Endometrial microvascular endothelial cells (primary cell): ENCODE results near the gene AP3S1. TPM values are rescaled to one million over a fixed set of nuclear protein-coding genes. Genes with fewer than 3 reads are reported as not detected.
"Not testable (repeated sequence)": the region's sequence is repeated elsewhere in the genome, so short reads cannot be mapped to it uniquely, and the experiment has no call there.

Experiments
- in situ Hi-C: cut with HindIII; loops from 2 replicates; pipeline ENCODE4 v1.10.0; 2017; ENCODE audit warnings: low sequenced_read_pairs, low pct_unique_long_range_greater_than_20kb; ENCODE audit errors: inconsistent ontology term
- total RNA-seq: library from RNA; depleted of rRNA; stranded (reverse); fragments of >200 nt; gene quantifications from one replicate; pipeline ENCODE4 v1.2.3, GENCODE V29; 2015; ENCODE audit errors: inconsistent ontology term

AP3S1 gene
- 47.9 TPM for total RNA-seq

DNA sequence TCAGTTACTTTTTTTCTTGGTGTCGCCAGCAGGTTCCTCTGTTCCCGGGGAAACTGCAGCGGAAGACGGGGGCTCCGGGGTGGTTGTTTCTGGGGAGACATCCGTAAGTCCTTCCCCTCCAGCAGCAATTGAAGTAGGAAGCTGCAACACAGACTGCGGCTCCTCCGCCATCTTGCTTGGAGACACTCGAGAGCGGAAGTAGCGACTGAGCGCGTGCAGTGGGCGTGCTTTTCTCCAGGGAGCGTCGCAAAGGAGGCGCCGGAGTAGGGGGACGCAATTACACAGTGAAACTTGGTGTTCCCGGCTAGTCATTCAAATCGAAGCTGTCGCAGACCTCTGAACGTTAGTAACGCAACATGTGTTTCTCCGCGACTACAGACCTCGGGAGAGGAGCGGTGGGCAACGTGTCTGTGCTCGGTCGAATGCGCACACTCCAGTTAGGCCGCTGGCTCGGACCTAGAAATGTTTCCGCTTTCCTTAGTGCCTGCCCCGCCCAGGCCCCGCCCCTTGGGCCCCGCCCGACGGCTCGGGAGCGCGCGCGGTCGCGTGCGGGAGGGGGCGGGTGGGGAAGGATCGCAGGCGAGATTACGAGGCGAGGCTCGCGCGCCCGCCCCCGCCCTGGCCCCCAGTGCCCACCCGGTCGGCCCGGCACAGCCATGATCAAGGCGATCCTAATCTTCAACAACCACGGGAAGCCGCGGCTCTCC is at the start of gene AP3S1, which contains the start of gene ATG12:
Gene AP3S1 (plus strand): TSS at position 554 of the 707 bp plus-strand sequence. CDS start 103 bp downstream, at position 657.
Gene ATG12 (minus strand): TSS at position 184 of the 707 bp plus-strand sequence. CDS start 13 bp downstream, at position 171.
- in situ Hi-C loops, result no loop called here

DNA sequence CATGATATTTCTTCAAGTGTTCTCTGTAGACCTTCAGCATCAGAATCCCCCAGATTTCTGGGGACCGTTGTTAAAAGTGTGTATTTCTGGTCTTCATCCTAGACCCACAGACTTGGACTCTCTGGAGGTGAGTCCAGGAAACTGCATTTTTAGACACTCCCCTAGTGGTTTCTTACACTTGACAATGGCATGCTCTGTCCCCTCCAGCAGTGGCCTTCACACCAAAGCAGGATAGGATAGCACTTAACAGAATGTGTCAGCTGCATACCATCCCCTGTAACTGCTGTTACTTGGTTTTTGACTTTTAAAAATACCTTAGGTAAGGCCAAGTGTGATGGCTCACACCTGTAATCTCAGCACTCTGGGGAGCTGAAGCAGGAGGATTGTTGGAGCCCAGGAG is 46.0 kb upstream of the AP3S1 start:
- in situ Hi-C loops, result no loop called here

DNA sequence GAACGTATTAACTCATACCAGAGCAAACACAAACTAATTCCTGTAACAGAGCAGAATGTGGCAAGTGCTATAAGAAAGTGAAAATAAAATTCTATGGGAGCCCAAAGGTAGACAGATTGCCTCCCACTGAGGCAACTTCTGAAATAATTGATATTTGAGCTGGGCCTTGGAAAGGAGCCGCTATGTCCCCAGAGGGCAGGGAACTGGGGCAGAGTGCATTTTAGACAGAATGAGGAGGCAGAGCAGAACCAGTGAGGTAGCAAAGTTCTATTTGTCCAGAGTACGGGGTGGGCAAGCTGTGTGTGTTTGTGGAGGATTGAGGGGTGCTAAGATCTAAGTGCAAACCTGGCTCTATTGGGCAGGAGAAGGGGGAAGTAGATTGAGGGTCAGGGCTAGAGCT is 45.1 kb upstream of the AP3S1 start:
- in situ Hi-C loops, result no loop called here

DNA sequence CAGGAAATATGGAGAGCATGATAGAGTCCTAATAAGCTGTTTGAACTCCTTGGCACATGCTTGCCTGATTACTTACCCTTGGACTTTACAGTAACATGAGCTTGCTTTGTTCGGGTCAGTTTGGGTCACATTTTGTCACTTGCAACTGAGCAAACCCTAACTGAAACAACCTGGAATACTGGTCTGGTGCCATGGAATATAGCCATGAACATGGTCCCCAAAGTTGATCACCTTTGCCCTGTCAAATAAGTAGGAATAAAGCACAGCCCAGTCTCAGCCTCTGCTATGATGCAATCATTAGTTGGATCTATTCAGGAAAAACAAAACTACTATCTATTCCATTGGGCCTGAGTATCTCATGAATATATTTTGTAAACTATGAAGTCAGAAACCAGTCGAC is 43.5 kb upstream of the AP3S1 start:
- in situ Hi-C loops, result no loop called here

DNA sequence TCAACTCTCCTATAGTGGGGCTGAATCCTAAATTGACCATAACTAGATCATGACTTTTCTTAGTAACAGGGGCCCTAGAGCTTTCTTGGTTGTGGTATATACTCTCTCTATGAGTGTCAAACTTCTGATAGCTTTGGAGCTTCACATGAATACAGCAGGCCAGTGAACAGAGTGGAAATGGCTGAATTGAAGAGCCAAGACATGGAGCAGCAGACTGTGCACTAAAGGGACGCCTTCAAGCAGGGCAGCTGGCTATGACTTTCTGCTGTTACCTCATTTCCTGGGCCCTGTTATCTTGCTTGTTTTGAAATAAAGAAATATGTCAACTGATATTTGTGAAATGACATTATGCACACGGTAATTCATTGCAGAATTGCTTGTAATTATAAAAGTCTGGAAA is 41.6 kb upstream of the AP3S1 start:
- in situ Hi-C loops, result no loop called here

DNA sequence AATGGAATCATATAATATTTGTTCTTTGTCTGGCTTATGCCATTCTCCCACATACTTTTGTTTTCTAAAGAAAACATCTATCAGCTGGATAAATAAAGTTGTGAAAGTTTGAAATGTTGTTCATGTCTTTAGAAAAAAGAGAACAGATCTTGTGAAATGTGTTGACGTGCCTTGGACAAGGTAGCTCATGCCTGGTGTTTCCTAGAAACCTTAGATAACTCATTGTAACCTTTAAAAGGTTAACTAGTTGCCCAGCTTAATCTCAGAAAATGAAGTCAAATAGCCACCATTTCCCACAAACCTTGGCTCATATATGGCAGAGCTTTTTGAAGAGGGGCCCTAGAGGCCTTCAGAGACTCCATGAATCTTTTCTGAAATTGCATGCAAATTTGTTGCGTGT is 40.6 kb upstream of the AP3S1 start:
- in situ Hi-C loops, result no loop called here

DNA sequence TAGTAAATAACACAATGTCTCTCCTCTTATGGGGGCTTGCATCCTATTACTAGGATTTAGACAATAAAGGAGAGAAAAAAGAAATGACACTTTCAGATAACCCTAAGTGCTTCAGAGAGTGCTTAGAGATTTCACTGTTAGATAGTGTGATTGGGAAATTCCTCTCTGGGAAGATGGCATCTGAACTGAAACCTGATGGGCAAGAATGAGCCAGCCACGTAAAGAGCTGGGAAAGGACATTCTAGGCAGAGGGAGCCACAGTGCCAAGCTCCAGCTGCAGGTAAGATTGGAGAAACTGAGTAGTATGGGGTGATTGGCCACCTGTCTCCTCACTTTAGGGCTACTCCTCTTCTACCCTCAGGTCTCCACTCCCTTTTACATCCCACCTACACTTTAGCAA is 39.8 kb upstream of the AP3S1 start:
- in situ Hi-C loops, result no loop called here

DNA sequence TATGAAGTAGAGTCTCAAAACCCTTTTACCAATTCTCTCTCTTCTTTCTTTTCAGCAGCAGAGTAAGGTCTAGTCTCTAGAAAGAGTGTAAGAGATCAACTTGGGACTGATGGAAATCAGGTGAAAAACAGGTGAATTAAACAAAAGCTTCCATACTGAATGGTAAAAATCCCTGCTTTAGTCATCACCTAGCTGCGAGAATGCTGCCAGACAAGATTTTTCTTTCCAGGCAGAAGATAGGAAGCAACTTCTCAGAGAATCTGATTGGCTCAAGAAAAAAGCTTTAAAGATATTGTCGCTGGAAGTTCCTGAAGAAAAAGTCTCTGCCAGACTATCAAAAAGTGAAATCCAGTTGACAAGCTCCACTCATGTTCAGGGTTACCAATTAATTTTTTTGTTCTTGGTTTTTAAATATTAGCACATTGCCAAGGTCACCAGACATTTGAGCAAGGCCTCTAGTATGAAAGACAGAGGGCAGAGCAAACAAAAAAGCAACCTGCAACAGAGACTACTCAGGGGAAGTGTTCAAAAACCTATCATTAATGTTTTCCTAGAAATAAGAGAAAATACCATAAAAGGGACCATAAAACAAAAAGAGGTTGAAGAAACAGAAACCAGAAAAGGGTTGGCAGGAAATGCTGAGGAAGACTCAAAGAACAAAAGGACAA is 34.6 kb upstream of the AP3S1 start:
- in situ Hi-C loops, result no loop called here

DNA sequence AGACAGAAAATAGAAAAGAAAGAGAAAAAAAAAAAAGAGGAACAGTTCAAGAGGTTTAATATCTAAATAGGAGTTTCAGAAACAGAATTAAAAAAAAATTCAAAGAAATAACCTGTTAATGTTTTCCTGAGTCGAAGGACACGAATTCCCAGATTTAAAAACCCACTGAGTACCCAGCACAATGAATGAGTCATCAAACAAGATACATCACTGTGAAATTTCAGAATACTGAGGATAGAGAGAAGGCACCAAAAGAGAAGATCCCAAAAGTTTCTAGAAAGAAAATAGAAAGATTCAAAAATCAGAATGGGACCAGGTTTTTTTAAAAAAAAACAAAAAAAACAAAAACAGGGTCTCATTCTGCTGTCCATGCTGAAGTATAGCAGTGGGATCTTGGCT is 34.1 kb upstream of the AP3S1 start:
- in situ Hi-C loops, result no loop called here

DNA sequence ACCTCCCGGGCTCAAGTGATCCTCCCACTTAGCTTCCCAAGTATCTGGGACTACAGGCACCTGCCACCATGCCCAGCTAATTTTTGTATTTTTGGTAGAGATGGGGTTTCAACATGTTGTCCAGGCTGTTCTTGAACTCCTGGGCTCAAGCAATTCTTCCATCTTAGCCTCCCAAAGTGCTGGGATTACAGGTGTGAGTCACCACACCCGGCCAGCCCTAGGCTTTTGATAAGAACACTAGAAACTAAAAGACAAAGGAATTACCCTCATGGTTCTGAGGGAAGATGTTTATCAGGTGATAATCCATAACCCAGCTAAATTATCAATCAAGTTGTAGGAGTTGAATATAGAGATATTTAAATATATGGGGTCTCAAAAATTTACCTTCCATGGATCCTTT is 33.7 kb upstream of the AP3S1 start:
- in situ Hi-C loops, result not testable (repeated sequence)

DNA sequence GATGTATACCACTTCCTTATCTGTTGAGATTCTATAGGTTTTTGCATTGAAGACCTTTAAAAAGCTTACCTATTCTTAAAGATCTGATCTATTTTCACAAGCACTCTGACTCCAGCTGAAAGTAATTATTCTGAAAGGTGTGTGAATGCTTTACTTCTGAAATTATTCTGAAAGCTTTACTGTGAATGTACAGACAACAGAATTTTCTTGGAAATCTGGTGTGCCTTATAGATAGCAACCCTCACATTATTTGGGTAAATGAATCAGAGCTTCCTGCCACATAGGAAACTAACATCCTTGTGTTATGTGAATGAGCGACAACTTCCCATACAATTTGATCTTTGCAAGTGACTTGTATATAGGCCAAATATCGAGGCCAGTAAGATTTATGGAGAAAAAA is 31.8 kb upstream of the AP3S1 start:
- in situ Hi-C loops, result no loop called here

DNA sequence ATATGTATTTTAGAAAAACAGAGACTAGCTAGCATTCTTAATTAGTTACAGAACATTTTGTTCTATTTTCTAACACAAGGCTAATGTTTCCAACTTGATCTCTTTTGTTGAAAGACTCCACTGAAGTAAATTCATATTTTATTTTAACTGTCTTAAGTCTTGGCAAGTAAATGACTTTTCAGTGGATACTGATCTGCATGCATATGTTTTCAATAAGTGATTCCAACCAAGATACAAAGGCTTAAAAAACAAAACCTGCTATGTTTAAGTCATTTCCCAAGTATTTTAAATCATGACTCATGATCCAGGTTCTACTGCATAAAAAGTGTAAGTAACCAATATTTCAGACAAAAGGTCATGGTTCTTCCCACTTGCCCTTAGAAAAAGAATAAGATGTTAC is 31.0 kb upstream of the AP3S1 start:
- in situ Hi-C loops, result no loop called here

DNA sequence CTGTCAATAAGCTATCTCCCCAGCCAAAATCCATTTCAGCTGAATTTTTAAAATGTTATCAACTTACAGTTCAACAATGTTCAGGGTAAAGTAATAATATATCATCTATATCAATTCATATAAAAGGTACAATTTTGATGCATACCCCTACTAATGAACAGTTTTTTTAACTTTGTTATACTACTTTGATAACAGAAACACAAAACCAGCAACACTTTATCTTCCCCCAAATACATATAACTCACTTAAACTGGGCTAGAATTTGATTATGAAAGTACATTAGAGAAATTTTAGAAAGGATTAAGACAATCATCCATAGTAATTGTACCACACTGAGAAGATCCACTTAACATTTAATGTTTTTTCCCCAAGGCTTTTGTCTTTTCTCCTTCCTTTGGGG is 30.3 kb upstream of the AP3S1 start:
- in situ Hi-C loops, result no loop called here

DNA sequence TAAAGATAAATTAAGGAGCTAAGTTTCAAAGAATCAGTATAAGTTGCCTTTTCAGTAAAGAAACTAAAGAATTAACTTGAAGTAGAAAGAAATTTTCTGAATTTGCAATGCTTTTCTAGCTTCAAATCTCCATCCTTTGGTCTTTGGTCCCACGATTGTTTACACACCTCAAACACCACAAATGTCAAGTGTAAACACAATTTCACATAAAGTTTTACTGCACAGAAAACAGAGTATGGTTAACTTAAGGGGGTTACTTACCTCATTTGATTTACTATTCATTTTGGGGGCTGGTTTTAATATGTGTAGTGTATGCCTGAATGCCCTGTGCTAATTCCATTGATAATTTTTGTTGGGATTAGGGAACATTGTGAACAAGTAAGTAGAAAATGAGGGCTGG is 29.4 kb upstream of the AP3S1 start:
- in situ Hi-C loops, result no loop called here

DNA sequence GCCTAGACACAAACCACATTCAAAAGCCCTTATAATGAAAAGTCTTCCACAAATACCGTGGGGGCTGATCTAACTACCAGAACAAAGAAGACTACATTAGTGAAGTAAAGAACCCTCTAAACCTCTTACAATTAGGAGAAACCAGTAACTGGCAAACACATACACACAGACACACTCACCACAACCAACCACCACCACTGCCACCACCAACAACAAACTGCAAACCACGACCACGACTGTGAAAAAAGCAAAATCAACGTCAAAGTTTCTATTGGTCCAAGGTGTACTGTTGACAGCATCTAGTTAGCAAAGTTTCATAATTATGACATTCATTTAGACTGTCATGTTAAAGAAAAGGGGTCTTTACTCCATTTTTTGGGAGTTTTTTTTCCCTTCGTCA is 28.0 kb upstream of the AP3S1 start:
- in situ Hi-C loops, result no loop called here

DNA sequence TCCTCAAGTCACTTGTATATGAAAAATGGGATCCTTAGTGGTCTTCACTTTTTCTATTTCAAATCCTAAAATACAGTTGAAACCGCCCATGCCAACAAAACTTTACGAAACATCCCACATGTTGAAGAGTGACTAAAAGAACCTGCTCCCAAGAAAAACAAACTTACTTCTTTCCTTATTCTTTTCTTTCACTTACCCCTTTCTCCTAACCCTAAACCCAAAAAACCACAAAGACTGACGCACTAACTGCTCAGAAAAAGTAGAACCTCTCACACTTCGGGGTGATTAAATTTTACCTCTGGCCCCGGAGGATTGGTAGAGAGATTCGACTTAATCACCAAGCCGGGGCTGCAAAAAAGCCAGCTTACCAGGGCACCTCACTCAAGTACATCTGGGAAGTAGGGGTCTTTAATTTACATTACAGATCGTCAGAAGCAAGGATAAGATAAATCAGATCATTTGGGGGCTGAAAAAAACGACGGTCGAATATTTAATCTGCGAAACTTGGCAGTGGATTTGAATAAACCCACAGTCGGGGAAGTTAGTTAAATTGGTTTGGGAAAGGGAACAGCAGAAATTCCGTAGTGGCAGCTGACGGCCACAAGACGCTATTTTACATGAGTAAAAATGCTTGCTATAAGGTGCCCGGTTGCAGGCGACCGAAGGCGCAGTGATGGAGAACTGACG is 26.6 kb upstream of the AP3S1 start:
- in situ Hi-C loops, result no loop called here

DNA sequence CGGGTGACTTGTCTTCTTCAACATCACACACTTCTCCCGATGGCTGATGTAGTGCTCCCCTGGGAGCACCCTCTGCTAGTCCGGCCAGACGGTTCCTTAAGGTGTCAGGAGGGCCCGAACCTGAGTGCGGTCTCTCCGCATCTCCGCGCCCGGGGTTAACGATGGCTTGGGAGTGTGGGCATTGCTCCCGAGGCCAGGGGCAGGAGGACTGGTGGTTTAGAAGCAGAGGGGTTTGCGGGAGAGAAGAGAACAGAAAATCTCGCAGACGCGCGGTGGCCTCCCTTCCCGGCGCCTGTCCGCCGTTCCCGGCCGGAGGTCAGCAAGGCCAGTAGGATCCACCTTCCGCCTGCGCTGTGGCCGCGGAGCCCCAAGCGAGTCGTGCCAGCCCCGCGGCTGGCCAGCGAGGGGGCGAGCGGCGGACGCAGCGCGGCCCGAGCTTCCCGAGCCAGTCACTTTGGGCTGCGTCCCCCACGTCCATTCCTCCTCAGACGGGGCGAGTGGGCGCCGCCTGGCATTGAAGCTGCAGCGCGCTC is 26.0 kb upstream of the AP3S1 start:
- in situ Hi-C loops, result no loop called here

DNA sequence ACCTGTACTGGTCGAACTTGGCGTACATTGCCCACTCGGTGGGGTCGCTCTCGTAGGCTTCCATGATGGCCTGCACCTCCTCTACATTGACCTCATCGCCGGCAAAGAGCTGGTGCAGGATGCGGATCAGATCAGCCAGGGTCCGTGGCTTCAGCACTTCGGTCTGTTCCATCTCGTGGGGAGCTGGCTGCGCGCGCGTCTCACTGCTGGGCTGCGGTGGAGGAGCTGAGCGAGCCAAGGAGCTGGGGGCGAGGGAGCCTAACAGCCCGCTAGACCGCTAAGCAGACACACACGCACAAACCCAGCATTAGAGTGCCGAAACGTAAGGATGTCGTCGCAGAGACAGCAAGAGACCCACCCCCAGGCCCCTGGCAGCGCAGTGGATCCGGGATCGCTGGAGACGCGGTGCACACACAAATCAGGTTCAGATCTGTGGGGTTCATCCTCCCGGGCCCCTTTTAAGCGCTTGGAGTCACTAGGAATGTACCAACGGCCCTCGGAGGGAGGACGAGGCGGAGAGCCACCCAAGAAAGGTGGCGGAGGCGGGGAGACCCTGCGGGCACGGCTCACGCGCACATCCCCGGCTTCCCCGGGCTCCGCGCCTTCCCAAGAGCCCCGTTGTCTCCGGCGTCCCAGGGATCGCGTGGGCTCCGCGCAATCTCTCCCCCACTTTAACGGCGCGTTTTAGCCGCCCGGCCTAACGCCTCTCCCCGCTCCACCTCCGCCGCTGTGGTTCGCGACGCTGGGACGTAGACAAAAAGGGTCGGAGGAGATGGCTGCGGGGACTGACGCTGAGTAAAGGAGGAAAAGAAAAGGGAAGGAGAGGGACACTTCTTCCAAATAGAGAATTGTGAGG is 25.3 kb upstream of the AP3S1 start, which contains the start of gene CDO1:
Gene CDO1 (minus strand): TSS at position 434 of the 856 bp plus-strand sequence. CDS start 262 bp downstream, at position 172.
- in situ Hi-C loops, result no loop called here

DNA sequence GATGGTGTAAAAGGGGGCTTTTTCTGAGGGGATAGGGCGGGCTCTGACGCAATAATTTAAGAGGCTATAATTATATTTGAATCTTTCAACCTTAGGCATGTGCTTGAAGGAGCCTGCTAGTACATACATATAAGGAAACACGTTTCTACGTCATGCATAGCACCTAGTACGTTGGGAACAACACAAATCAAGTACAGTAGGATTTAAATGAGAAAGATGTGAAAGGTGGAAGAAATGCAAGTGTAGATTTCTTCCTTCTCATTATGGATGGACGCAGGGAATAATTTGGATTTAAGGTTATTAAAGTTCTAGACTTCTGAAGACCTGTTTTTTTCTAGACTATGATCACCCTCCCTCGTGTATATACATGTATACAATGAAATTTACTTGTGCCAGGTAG is 24.3 kb upstream of the AP3S1 start:
- in situ Hi-C loops, result no loop called here
